HepG2 (cell line): ENCODE measurements around the gene SLC25A33. TPM values are rescaled to one million over a fixed set of nuclear protein-coding genes. Genes with fewer than 3 reads are reported as not detected.
A peak's percentile ranks its signal among the peaks of the same experiment; 100 is the strongest.

Experiments
- AGO2 ChIP-seq: fragments of 200-400 bp; formaldehyde crosslinking; optimal IDR thresholded peaks from 2 replicates; pipeline ENCODE3; 2017; ENCODE audit warnings: mild to moderate bottlenecking, low read depth, low read length, moderate library complexity
- KDM2A ChIP-seq: sonication (generic); formaldehyde crosslinking; IDR thresholded peaks from 2 replicates; pipeline ENCODE4 v1.4.0; 2020; ENCODE audit warnings: low read depth, missing genetic modification reagents, borderline replicate concordance
- KDM5B ChIP-seq: sonication (generic); formaldehyde crosslinking; IDR thresholded peaks from 2 replicates; pipeline ENCODE4 v1.4.0; 2020; ENCODE audit warnings: missing genetic modification reagents, mild to moderate bottlenecking, borderline replicate concordance
- MAZ ChIP-seq, 2 experiments: sonication (generic) in 1 of 2; formaldehyde crosslinking in 1 of 2; IDR thresholded peaks; 2 replicates each; pipeline versions ENCODE4 v1.5.0 to v1.6.1; 2012 to 2020; ENCODE audit warnings: low read depth in 2 of 2, mild to moderate bottlenecking in 2 of 2, borderline replicate concordance in 1 of 2, improper control_type of control experiment in 1 of 2, low read length in 1 of 2, missing genetic modification reagents in 1 of 2, moderate library complexity in 1 of 2
- MBD4 ChIP-seq: IDR thresholded peaks from 2 replicates; pipeline ENCODE4 v1.6.1; 2012; ENCODE audit warnings: low read length, inconsistent platforms, borderline replicate concordance
- MTA1 ChIP-seq: sonication (generic); formaldehyde crosslinking; IDR thresholded peaks from 2 replicates; pipeline ENCODE4 v1.4.0; 2020; ENCODE audit warnings: missing genetic modification reagents, mild to moderate bottlenecking, borderline replicate concordance
- NAIF1 ChIP-seq: sonication (generic); formaldehyde crosslinking; IDR thresholded peaks from 2 replicates; pipeline ENCODE4 v1.5.0; 2020; ENCODE audit warnings: mild to moderate bottlenecking, missing genetic modification reagents, borderline replicate concordance
- NFE2L1 ChIP-seq: sonication (generic); formaldehyde crosslinking; IDR thresholded peaks from 2 replicates; pipeline ENCODE4 v1.4.0; 2020; ENCODE audit warnings: missing genetic modification reagents, mild to moderate bottlenecking, borderline replicate concordance
- NFIC ChIP-seq: IDR thresholded peaks from 2 replicates; pipeline ENCODE4 v1.6.1; 2012; ENCODE audit warnings: mild to moderate bottlenecking, low read length, inconsistent platforms
- PHF20 ChIP-seq: sonication (generic); formaldehyde crosslinking; IDR thresholded peaks from 2 replicates; pipeline ENCODE4 v1.5.0; 2020; ENCODE audit warnings: mild to moderate bottlenecking, missing genetic modification reagents
- SP4 ChIP-seq: sonication (generic); formaldehyde crosslinking; IDR thresholded peaks from 2 replicates; pipeline ENCODE4 v1.8.1; 2023; ENCODE audit warnings: mild to moderate bottlenecking, missing genetic modification reagents
- TBX2 ChIP-seq: sonication (generic); formaldehyde crosslinking; IDR thresholded peaks from 2 replicates; pipeline ENCODE4 v1.5.0; 2020; ENCODE audit warnings: missing genetic modification reagents, mild to moderate bottlenecking, borderline replicate concordance
- ZIK1 ChIP-seq: sonication (generic); formaldehyde crosslinking; IDR thresholded peaks from 2 replicates; pipeline ENCODE4 v1.5.0; 2020; ENCODE audit warnings: mild to moderate bottlenecking, low read depth, missing genetic modification reagents, borderline replicate concordance
- ZMAT3 ChIP-seq: sonication (generic); formaldehyde crosslinking; conservative IDR thresholded peaks from 2 replicates; pipeline ENCODE4 v1.7.0; 2021; ENCODE audit warnings: missing genetic modification reagents
- ZNF180 ChIP-seq: sonication (generic); formaldehyde crosslinking; IDR thresholded peaks from 2 replicates; pipeline ENCODE4 v1.4.0; 2020; ENCODE audit warnings: low read depth, missing genetic modification reagents, borderline replicate concordance
- ZNF446 ChIP-seq: sonication (generic); formaldehyde crosslinking; IDR thresholded peaks from 2 replicates; pipeline ENCODE4 v1.5.0; 2020; ENCODE audit warnings: mild to moderate bottlenecking, missing genetic modification reagents
- ZNF772 ChIP-seq: sonication (generic); formaldehyde crosslinking; IDR thresholded peaks from 2 replicates; pipeline ENCODE4 v1.5.0; 2020; ENCODE audit warnings: mild to moderate bottlenecking, missing genetic modification reagents
- ZNF878 ChIP-seq: sonication (generic); formaldehyde crosslinking; IDR thresholded peaks from 2 replicates; pipeline ENCODE4 v1.8.1; 2023; ENCODE audit warnings: mild to moderate bottlenecking, missing genetic modification reagents, moderate library complexity
- polyA plus RNA-seq, 8 experiments: library from polyadenylated mRNA; depleted of rRNA in 3 of 8; stranded (reverse) in 7 of 8; unstranded in 1 of 8; fragments of >200 nt; fragmentation: Illumina TruSeq in 4 of 8; extraction: Trizol in 4 of 8; gene quantifications; 2 replicates each; pipeline versions ENCODE4 v1.2.1 to v1.2.3, GENCODE V29; 2011 to 2016; ENCODE audit warnings: low read depth in 4 of 8, missing spikeins in 1 of 8, mixed read lengths in 1 of 8; ENCODE audit not compliant: insufficient read depth in 1 of 8
- total RNA-seq, 5 experiments: library from RNA; depleted of rRNA; stranded (reverse); fragments of >200 nt; fragmentation: Illumina TruSeq; extraction: Trizol; gene quantifications; 2 replicates each; pipeline ENCODE4 v1.2.3, GENCODE V29; 2016; ENCODE audit warnings: low read depth in 1 of 5
- TF ChIP-seq, protein P1 (sequence below): sonication (generic); formaldehyde crosslinking; IDR thresholded peaks from 2 replicates; pipeline ENCODE4 v1.5.0; 2020; ENCODE audit warnings: mild to moderate bottlenecking, missing genetic modification reagents, borderline replicate concordance
- TF ChIP-seq, protein P2 (sequence below): sonication (generic); formaldehyde crosslinking; IDR thresholded peaks from 2 replicates; pipeline ENCODE4 v1.4.0; 2020; ENCODE audit warnings: mild to moderate bottlenecking, missing genetic modification reagents
- TF ChIP-seq, protein P3 (sequence below): sonication (generic); IDR thresholded peaks from 2 replicates; pipeline ENCODE4 v1.6.1; 2016; ENCODE audit warnings: low read depth, borderline replicate concordance
- TF ChIP-seq, protein P4 (sequence below): sonication (generic); formaldehyde crosslinking; IDR thresholded peaks from 2 replicates; pipeline ENCODE4 v1.5.1; 2020; ENCODE audit warnings: missing genetic modification reagents, mild to moderate bottlenecking, borderline replicate concordance

SLC25A33 gene
- total and polyA plus RNA-seq, 2 of the 13 experiments (the other 11 are each of a cell fraction or from before 2014, with no cell fraction given): 15.4 to 50.3 TPM

DNA sequence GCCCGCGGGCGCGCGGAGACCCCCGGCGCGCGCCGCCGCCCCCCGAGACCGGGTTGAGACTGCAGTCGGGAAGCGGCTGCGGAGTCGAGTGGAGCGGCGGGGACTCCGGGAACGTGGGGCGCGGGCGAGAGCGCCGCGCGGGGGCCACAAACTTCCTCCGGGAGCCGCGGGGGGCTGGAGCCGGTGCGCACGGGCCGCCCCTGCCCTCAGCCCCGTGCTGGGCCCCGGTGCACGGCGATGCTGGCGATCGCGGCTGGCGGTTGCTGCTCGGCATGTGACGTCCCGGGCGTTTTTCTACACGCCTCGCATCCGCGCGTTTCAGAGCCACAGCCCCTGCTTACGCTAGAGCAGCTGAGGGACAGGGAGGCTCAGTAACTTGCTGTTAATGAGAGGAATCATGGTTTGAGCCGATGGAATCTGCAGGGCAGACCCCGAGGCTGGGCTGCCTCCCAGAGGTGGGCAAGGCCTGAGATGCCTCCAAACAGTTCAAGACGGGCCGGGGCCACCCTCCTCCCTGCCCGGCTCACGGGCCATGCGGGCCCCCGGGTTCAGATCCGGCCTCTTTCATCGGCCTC lies 50.0 kb downstream of the SLC25A33 start (continued):
- TF ChIP-seq, protein P1, sequence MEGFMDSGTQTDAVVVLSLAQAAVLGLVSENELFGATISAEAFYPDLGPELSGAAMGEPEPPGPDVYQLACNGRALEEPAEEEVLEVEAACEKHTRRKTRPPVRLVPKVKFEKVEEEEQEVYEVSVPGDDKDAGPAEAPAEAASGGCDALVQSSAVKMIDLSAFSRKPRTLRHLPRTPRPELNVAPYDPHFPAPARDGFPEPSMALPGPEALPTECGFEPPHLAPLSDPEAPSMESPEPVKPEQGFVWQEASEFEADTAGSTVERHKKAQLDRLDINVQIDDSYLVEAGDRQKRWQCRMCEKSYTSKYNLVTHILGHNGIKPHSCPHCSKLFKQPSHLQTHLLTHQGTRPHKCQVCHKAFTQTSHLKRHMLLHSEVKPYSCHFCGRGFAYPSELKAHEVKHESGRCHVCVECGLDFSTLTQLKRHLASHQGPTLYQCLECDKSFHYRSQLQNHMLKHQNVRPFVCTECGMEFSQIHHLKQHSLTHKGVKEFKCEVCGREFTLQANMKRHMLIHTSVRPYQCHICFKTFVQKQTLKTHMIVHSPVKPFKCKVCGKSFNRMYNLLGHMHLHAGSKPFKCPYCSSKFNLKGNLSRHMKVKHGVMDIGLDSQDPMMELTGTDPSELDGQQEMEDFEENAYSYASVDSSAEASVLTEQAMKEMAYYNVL (CRISPR knock-in tag): 0 out of 2 replicates have a peak, but pooled peaks have one; percentile 10
- TF ChIP-seq ZMAT3 (CRISPR knock-in tag) (no peak), KDM2A (CRISPR knock-in tag) (peak; percentile 34), NFE2L1 (CRISPR knock-in tag) (no peak), ZIK1 (CRISPR knock-in tag) (0 out of 2 replicates have a peak, but pooled peaks have one; percentile 8), NFIC (no peak), AGO2 (peak; percentile 32), TBX2 (CRISPR knock-in tag) (peak; percentile 45; the same call in 1 of the 2 replicates), MTA1 (CRISPR knock-in tag) (peak; percentile 22; the same call in 1 of the 2 replicates), ZNF180 (CRISPR knock-in tag) (no peak), ZNF772 (peak; percentile 23; the same call in 1 of the 2 replicates), PHF20 (CRISPR knock-in tag) (0 out of 2 replicates have a peak, but pooled peaks have one; percentile 21), MAZ (IDR thresholded peaks at IDR 0.05; ENCODE audit: borderline replicate concordance, low read depth, low read length) (no peak), MAZ (CRISPR knock-in tag; IDR thresholded peaks at IDR 0.05; ENCODE audit: low read depth) (no peak), SP4 (CRISPR knock-in tag) (0 out of 2 replicates have a peak, but pooled peaks have one; percentile 22), MBD4 (no peak), ZNF446 (no peak), KDM5B (CRISPR knock-in tag) (0 out of 2 replicates have a peak, but pooled peaks have one; percentile 30), ZNF878 (CRISPR knock-in tag) (no peak), NAIF1 (CRISPR knock-in tag) (no peak)
- TF ChIP-seq, protein P2, sequence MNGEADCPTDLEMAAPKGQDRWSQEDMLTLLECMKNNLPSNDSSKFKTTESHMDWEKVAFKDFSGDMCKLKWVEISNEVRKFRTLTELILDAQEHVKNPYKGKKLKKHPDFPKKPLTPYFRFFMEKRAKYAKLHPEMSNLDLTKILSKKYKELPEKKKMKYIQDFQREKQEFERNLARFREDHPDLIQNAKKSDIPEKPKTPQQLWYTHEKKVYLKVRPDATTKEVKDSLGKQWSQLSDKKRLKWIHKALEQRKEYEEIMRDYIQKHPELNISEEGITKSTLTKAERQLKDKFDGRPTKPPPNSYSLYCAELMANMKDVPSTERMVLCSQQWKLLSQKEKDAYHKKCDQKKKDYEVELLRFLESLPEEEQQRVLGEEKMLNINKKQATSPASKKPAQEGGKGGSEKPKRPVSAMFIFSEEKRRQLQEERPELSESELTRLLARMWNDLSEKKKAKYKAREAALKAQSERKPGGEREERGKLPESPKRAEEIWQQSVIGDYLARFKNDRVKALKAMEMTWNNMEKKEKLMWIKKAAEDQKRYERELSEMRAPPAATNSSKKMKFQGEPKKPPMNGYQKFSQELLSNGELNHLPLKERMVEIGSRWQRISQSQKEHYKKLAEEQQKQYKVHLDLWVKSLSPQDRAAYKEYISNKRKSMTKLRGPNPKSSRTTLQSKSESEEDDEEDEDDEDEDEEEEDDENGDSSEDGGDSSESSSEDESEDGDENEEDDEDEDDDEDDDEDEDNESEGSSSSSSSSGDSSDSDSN: peak; percentile 54
- TF ChIP-seq, protein P3, sequence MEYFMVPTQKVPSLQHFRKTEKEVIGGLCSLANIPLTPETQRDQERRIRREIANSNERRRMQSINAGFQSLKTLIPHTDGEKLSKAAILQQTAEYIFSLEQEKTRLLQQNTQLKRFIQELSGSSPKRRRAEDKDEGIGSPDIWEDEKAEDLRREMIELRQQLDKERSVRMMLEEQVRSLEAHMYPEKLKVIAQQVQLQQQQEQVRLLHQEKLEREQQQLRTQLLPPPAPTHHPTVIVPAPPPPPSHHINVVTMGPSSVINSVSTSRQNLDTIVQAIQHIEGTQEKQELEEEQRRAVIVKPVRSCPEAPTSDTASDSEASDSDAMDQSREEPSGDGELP: no peak
- TF ChIP-seq, protein P4, sequence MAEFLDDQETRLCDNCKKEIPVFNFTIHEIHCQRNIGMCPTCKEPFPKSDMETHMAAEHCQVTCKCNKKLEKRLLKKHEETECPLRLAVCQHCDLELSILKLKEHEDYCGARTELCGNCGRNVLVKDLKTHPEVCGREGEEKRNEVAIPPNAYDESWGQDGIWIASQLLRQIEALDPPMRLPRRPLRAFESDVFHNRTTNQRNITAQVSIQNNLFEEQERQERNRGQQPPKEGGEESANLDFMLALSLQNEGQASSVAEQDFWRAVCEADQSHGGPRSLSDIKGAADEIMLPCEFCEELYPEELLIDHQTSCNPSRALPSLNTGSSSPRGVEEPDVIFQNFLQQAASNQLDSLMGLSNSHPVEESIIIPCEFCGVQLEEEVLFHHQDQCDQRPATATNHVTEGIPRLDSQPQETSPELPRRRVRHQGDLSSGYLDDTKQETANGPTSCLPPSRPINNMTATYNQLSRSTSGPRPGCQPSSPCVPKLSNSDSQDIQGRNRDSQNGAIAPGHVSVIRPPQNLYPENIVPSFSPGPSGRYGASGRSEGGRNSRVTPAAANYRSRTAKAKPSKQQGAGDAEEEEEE: no peak
